ENCODE data around the gene A4GALT. TPM values are rescaled to one million over a fixed set of nuclear protein-coding genes. Genes with fewer than 3 reads are reported as not detected.

A4GALT gene
- total and polyA plus RNA-seq, 2 donors (not counting 1 experiment from before 2014, with no cell fraction given): 0.09 to 6.1 TPM

- Histone ChIP-seq H3K4me3 (ENCODE audit: control extremely low read depth in 1 of 5, extremely low read depth in 1 of 5, insufficient read depth in 1 of 5, low read depth in 2 of 5, low read length in 4 of 5) (no peak overlapping the region), H3K9ac (ENCODE audit: low read length) (no peak overlapping the region), H2AFZ (ENCODE audit: insufficient read depth, low read depth, low read length, poor library complexity, severe bottlenecking) (no peak overlapping the region), H3K79me2 (ENCODE audit: control insufficient read depth, insufficient read depth, low read length) (peaks cover 85% of the 10 kb centered on the region), H3K4me1 (ENCODE audit: control insufficient read depth in 2 of 2, insufficient read depth in 2 of 2, low read length in 2 of 2) (peaks cover 65 to 70% of the 10 kb centered on the region in 2 donors), H3K27ac (ENCODE audit: low read length in 2 of 2) (peak overlapping the region; percentile 29 to 49), H3K36me3 (replicated peaks in 1 of 2; ENCODE audit: control extremely low read depth in 1 of 2, control insufficient read depth in 1 of 2, extremely low read depth in 1 of 2, insufficient read depth in 2 of 2, low read length in 1 of 2) (peaks cover 0 to 7% of the 10 kb centered on the region in 2 experiments), H3K27me3 (replicated peaks in 1 of 4; ENCODE audit: control extremely low read depth in 1 of 4, control insufficient read depth in 3 of 4, insufficient read depth in 4 of 4, low read length in 3 of 4) (no peaks in the 10 kb centered on the region), H3K9me3 (ENCODE audit: control extremely low read depth in 1 of 3, control insufficient read depth in 2 of 3, insufficient read depth in 1 of 3, low read length in 2 of 3) (no peaks in the 10 kb centered on the region), H4K20me1 (ENCODE audit: control insufficient read depth, insufficient read depth, low read length, poor library complexity, severe bottlenecking) (peaks cover 69% of the 10 kb centered on the region), H3K4me2 (replicated peaks; ENCODE audit: low read depth, low read length, poor library complexity, severe bottlenecking) (peak overlapping the region; percentile 52)
- WGBS (ENCODE audit: insufficient coverage): 46% methylated on average over 15 of the region's 22 CpGs
- Mint-ChIP-seq H3K27me3 (no peaks in the 10 kb centered on the region), H3K27ac (peak overlapping the region; percentile 78), H3K4me1 (peaks cover 69% of the 10 kb centered on the region), H3K4me3 (peak overlapping the region; percentile 60), H3K9me3 (ENCODE audit: insufficient read depth) (no peaks in the 10 kb centered on the region)
- ChIA-PET CTCF (interaction anchor here (1.0 to 3.4 kb wide), 4 partner anchors 10 to 223 kb away, joined by 3 to 27 read pairs (median 9); no protein-coding TSS in a partner anchor), POLR2A (no interaction called here)
- DNase-seq (no peak), ATAC-seq (ENCODE audit: low read depth) (no peak)
- intact Hi-C loops (cut with micrococcal nuclease): no loop called here
- TF ChIP-seq EZH2 (IDR thresholded peaks at IDR 0.05; ENCODE audit: borderline replicate concordance, insufficient read depth, low read depth, low read length, poor library complexity, severe bottlenecking): no peak
- no peak for TF ChIP-seq CTCF (IDR thresholded peaks at IDR 0.05)
These were observed 76.0 kb downstream of the A4GALT start for GRCh38 chr22:42644422-42645340.
